T-helper 1 cell treated with Interleukin-12 subunit alpha and Interleukin-12 subunit beta and Interleukin-4 antibody, amounts not matched to agents 30 μg/mL and 1 μg/mL, for 36 hours (primary cell): ENCODE measurements around the gene SPSB3.
"Not testable (repeated sequence)": the region's sequence is repeated elsewhere in the genome, so short reads cannot be mapped to it uniquely, and the experiment has no call there.

Experiments
- H3K27ac Mint-ChIP-seq: one replicate; pipeline ENCODE4 v1.8.0; 2021; ENCODE audit warnings: mild to moderate bottlenecking, mixed read lengths
- H3K27me3 Mint-ChIP-seq: one replicate; pipeline ENCODE4 v1.8.0; 2021; ENCODE audit warnings: low read depth, mixed read lengths
- H3K36me3 Mint-ChIP-seq: one replicate; pipeline ENCODE4 v1.8.0; 2021; ENCODE audit warnings: low read depth, mixed read lengths
- H3K4me1 Mint-ChIP-seq: one replicate; pipeline ENCODE4 v1.8.0; 2021; ENCODE audit warnings: low read depth, mixed read lengths
- H3K4me3 Mint-ChIP-seq: one replicate; pipeline ENCODE4 v1.8.0; 2021; ENCODE audit warnings: mild to moderate bottlenecking, moderate library complexity, mixed read lengths
- H3K9me3 Mint-ChIP-seq: one replicate; pipeline ENCODE4 v1.8.0; 2021; ENCODE audit warnings: mixed read lengths

The SPSB3 gene

GRCh38 chr16:1800701-1801100, 18.3 kb upstream of the SPSB3 start:
- peaks cover 9% of the 10 kb centered on the region for H3K36me3 Mint-ChIP-seq
- no peaks in the 10 kb centered on the region for H3K27me3 Mint-ChIP-seq
- H3K9me3 Mint-ChIP-seq: peaks cover 27% of the 10 kb centered on the region
- no peaks in the 10 kb centered on the region for H3K4me1 Mint-ChIP-seq
- H3K27ac Mint-ChIP-seq: no peak overlapping the region
- H3K4me3 Mint-ChIP-seq: no peak overlapping the region

DNA sequence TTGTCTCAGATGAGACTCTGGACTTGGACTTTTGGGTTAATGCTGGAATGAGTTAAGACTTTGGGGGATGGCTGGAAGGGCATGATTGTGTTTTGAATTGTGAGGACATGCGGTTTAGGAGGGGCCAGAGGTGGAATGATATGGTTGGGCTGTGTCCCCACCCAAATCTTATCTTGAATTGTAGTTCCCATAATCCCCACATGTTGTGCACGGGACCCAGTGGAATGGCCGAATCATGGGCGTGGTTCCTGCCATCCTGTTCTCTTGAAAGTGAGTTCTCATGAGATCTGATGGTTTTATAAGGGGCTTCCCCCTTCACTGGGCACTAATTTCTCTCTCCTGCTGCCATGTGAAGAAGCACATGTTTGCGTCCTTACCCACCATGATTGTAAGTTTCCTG, 16.9 kb upstream of the SPSB3 start:
- not testable (repeated sequence) for H3K27me3 Mint-ChIP-seq, H3K4me3 Mint-ChIP-seq, H3K27ac Mint-ChIP-seq, H3K36me3 Mint-ChIP-seq, H3K4me1 Mint-ChIP-seq
- peaks cover 27% of the 10 kb centered on the region for H3K9me3 Mint-ChIP-seq

DNA sequence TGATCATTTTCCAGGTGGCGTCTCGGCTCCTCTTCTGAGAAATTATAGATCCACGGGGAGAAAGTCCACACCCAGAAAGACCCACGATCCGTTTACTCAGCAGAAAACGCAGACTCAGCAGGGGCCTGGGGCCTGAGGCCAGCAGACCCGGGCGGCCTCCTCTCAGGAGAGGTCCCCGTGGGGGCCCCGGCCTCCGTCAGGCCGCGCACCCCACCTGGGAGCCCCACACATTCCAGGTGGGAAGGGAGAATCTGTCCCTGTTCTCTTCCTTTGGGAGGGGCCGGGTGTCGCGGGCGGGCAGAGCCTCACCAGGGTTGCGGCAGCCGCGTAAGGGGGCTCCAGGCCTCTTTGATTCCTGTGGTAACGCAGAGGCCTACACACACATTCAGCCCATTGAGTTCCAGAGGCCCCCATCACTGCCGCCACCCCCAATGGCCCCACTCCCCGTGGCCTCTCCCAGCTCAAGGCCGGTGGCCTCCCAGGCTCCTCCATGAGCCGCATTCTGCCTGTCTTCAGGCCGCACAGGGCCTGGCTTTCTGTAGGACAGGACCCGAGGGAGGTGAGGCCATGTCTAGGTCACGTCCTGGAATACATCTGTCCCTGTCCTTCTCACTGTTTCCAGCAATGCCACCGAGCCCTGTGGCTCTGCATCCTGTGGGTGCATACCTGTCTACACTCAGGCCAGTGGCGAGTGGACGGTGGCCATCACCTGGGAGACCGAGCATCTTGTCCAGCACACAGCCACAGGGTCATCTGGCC, 12.7 kb upstream of the SPSB3 start:
- peaks cover 20% of the 10 kb centered on the region for H3K9me3 Mint-ChIP-seq
- no peaks in the 10 kb centered on the region for H3K27me3 Mint-ChIP-seq
- no peak overlapping the region for H3K27ac Mint-ChIP-seq
- no peaks in the 10 kb centered on the region for H3K4me1 Mint-ChIP-seq
- H3K4me3 Mint-ChIP-seq: no peak overlapping the region
- H3K36me3 Mint-ChIP-seq: peaks cover 3% of the 10 kb centered on the region

DNA sequence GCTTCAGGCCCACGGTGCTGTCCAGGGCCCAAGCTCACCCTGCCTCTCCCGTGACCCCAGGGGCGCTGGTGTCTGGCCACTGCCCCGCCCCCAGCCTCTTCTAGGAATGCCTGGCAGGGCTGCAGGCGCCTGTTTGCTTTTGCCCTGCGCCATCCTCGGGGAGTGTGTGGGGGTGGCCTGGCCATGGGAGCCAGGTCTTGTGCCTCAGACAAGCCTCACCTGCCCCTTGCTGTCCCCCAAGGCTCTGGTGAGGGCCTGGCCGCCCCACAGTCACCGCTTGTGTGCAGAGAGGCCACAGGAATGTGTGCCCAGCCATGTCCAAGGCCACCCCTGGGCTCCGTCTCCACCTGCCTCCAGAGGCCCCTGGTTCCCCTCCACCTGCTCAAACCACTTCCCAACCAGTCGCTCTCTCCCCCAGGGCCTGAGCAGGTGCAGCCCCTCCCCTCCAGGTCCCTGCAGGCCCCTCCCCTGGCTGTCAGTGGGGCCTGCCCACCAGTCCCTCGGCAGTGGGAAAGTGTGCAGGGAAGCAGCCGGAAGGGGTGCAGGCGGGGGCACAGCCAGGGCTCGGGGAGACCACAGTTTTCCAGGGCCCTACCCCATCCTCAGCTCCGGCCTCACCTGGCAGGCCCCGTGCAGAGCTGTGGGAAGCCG, 12.0 kb upstream of the SPSB3 start:
- no peaks in the 10 kb centered on the region for H3K4me1 Mint-ChIP-seq
- no peaks in the 10 kb centered on the region for H3K27me3 Mint-ChIP-seq
- H3K9me3 Mint-ChIP-seq: peaks cover 13% of the 10 kb centered on the region
- H3K4me3 Mint-ChIP-seq: no peak overlapping the region
- no peak overlapping the region for H3K27ac Mint-ChIP-seq
- H3K36me3 Mint-ChIP-seq: peaks cover 3% of the 10 kb centered on the region

GRCh38 chr16:1793578-1794220, 11.3 kb upstream of the SPSB3 start, which contains the start of gene IGFALS:
IGFALS (minus strand) TSS chr16:1793705; CDS start chr16:1793652, 53 bp downstream.
- peaks cover 8% of the 10 kb centered on the region for H3K9me3 Mint-ChIP-seq
- no peaks in the 10 kb centered on the region for H3K4me1 Mint-ChIP-seq
- no peak within 1 kb of the TSS for H3K27ac Mint-ChIP-seq
- H3K36me3 Mint-ChIP-seq: peaks cover 4% of the 10 kb centered on the region
- no peaks in the 10 kb centered on the region for H3K27me3 Mint-ChIP-seq
- no peak within 1 kb of the TSS for H3K4me3 Mint-ChIP-seq

DNA sequence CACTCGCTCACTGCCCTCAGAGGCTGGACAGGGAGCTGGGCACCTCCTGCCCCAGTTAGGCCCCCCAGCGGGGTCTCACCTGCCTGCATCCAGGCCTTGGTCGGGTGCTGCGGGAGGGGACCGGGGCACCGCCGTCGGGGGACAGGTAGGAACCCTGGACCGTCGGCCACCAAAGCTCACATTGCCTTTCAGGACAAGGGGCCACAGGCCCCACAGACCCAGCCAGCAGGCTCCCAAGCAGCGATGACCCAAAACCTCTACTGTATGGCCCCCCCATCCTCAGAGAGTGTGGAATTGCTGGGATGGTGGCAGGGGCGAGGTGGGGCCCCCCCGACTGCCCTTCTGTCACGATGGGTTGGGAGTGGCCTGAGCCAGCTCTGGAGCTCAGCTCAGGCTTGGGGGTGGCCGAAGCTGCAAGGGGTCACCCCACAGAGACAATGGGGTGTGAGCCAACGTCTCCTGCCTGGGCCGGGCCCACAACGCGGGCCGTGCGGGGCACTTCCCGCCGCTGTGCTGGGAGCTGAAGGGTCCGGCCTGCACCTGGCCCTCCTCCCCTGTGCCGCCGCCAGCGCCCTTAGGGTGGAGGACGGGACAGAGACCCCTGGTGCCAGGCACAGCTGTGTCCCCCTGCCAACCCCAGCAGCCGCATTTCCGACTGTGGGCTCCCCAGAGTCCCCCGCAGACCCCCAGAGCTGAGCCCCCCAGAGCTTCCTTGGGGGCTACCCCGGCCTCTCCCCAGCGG, 10.6 kb upstream of the SPSB3 start:
- Mint-ChIP-seq H3K27ac (no peak overlapping the region), H3K36me3 (peaks cover 4% of the 10 kb centered on the region), H3K27me3 (no peaks in the 10 kb centered on the region), H3K4me3 (no peak overlapping the region), H3K9me3 (peaks cover 8% of the 10 kb centered on the region), H3K4me1 (no peaks in the 10 kb centered on the region)

- Mint-ChIP-seq H3K27ac (no peak overlapping the region), H3K4me3 (no peak overlapping the region), H3K4me1 (no peaks in the 10 kb centered on the region), H3K9me3 (peaks cover 2% of the 10 kb centered on the region), H3K27me3 (no peaks in the 10 kb centered on the region), H3K36me3 (peaks cover 4% of the 10 kb centered on the region)
Measured at GRCh38 chr16:1791943-1792812, 9.8 kb upstream of the SPSB3 start.

- Mint-ChIP-seq H3K27ac (no peak overlapping the region), H3K36me3 (peaks cover 4% of the 10 kb centered on the region), H3K9me3 (no peaks in the 10 kb centered on the region), H3K4me3 (no peak overlapping the region), H3K27me3 (no peaks in the 10 kb centered on the region), H3K4me1 (no peaks in the 10 kb centered on the region)
Measured at GRCh38 chr16:1791256-1791942, 9.0 kb upstream of the SPSB3 start.

DNA sequence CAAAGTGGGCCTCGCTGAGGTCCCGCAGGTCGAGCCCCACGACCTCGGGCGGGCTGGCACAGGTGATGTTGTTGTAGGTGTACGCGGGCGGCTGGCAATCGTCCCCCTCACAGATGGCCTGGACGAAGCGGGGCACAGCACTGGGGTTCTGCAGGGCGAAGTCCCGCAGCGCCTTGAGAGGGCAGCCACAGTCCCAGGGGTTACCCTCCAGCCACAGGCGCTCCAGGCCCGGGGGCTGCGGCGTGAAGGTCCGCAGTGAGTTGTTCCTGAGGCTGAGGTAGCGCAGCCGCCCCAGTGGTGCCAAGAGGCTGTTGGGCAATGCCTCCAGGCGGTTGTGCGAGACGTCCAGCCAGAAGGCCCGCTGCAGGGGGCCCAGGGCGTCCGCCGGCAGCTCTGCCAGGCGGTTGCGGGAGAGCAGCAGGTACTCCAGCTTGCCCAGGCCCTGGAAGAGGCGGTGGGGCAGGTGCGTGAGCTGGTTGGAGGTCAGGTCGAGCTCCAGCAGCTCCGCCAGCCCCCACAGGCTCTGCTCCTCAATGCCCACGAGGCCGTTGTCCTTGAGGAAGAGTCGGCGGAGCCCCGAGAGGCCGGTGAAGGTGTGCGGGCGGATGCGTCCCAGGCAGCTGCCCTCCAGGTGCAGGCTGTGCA, 8.4 kb upstream of the SPSB3 start:
- Mint-ChIP-seq H3K9me3 (no peaks in the 10 kb centered on the region), H3K27ac (no peak overlapping the region), H3K27me3 (no peaks in the 10 kb centered on the region)

GRCh38 chr16:1790261-1790610, 7.9 kb upstream of the SPSB3 start:
- H3K9me3 Mint-ChIP-seq: no peaks in the 10 kb centered on the region
- H3K27ac Mint-ChIP-seq: no peak overlapping the region
- no peak overlapping the region for H3K4me3 Mint-ChIP-seq
- no peaks in the 10 kb centered on the region for H3K27me3 Mint-ChIP-seq
- no peaks in the 10 kb centered on the region for H3K4me1 Mint-ChIP-seq
- H3K36me3 Mint-ChIP-seq: peaks cover 4% of the 10 kb centered on the region

More for the DNA sequence above, 8.4 kb upstream of the SPSB3 start:
- no peak overlapping the region for H3K4me3 Mint-ChIP-seq
- H3K36me3 Mint-ChIP-seq: peaks cover 4% of the 10 kb centered on the region
- no peaks in the 10 kb centered on the region for H3K4me1 Mint-ChIP-seq

DNA sequence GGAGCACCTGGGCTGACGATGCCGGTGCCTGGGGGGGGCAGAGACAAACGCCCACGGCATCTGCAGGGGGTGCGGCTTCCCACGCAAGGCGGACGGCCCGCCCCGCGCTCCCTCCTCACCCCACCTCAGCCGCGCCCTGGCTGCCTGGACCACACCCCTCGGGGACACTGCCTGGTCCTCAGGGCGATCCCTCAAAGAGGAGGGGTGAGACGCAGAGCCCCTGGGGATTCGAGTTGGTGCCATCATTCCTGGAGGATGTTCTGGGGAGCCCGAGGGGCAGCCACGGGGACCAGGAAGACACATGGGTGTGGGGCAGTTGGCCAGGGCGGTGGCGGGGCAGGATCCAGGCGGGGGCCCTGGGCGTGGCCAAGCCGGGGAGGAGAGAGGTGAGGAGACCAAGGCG, 7.3 kb upstream of the SPSB3 start:
- no peaks in the 10 kb centered on the region for H3K27me3 Mint-ChIP-seq
- H3K4me1 Mint-ChIP-seq: no peaks in the 10 kb centered on the region
- no peak overlapping the region for H3K4me3 Mint-ChIP-seq
- H3K36me3 Mint-ChIP-seq: peaks cover 4% of the 10 kb centered on the region
- H3K27ac Mint-ChIP-seq: no peak overlapping the region
- H3K9me3 Mint-ChIP-seq: no peaks in the 10 kb centered on the region

GRCh38 chr16:1788708-1789100, 6.3 kb upstream of the SPSB3 start:
- H3K4me3 Mint-ChIP-seq: no peak overlapping the region
- no peaks in the 10 kb centered on the region for H3K9me3 Mint-ChIP-seq
- H3K27ac Mint-ChIP-seq: no peak overlapping the region
- no peaks in the 10 kb centered on the region for H3K27me3 Mint-ChIP-seq
- H3K36me3 Mint-ChIP-seq: peaks cover 4% of the 10 kb centered on the region
- no peaks in the 10 kb centered on the region for H3K4me1 Mint-ChIP-seq

DNA sequence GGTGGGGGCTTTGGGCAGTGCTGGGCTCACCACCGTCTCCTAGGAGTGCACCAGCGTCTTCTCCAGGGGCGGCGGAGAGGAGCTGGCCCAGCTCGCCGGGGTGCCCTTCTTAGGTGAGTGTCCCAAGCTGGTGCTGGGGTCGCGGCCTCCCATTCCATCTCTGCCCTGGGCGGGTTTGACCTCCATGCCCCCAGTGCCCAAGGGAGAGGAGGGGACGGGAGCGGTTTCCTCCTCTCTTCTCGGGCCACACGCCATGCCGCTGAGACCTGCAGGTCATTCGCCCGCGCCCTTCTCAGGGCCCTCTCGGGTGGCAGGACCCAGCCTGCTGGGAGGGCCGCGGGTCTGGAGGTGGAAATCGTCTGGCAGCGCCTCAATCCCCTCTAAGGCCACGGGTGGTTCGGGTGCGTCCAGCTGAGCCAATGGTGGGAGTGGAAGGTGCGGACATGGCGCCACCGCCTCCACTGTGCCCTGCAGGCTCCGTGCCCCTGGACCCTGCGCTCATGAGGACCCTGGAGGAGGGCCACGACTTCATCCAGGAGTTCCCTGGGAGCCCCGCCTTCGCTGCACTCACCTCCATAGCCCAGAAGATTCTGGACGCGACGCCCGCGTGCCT, 5.8 kb upstream of the SPSB3 start:
- no peak overlapping the region for H3K4me3 Mint-ChIP-seq
- H3K4me1 Mint-ChIP-seq: no peaks in the 10 kb centered on the region
- H3K36me3 Mint-ChIP-seq: peaks cover 7% of the 10 kb centered on the region
- no peak overlapping the region for H3K27ac Mint-ChIP-seq
- H3K27me3 Mint-ChIP-seq: no peaks in the 10 kb centered on the region
- no peaks in the 10 kb centered on the region for H3K9me3 Mint-ChIP-seq
